DLD1 (cell line): Measurements from ENCODE around the gene GLTP.
"Not testable (repeated sequence)": the region's sequence is repeated elsewhere in the genome, so short reads cannot be mapped to it uniquely, and the experiment has no call there.

Source experiments
- in situ Hi-C: cut with HindIII; loops from 2 replicates; pipeline ENCODE4 v1.10.0; 2017; ENCODE audit warnings: low sequenced_read_pairs

GLTP gene

GRCh38 chr12:109878749-109879148 is 1.6 kb downstream of the GLTP start:
- in situ Hi-C loops: no loop called here

DNA sequence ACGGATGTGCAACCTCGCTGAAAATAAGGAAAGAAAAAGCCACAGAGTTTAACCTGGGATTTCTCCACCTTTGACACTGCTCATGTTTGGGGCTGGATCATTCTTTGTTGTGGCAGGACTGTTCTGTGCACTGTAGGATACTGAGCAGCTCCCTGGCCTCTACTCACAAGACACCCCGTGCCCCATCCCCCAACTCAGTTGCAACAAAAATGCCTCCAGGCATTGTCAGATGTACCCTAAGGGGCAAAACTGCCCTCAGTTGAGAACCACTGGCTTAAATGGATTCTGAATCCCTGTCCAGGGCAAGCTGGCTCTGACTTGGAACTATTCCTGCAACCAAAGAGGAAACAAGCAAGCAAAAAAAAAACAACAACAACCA is 2.1 kb downstream of the GLTP start:
- in situ Hi-C loops: no loop called here

- in situ Hi-C loops: no loop called here
Measured at GRCh38 chr12:109877504-109878246, 2.7 kb downstream of the GLTP start.

GRCh38 chr12:109876406-109876805 is 3.9 kb downstream of the GLTP start:
- in situ Hi-C loops: no loop called here

DNA sequence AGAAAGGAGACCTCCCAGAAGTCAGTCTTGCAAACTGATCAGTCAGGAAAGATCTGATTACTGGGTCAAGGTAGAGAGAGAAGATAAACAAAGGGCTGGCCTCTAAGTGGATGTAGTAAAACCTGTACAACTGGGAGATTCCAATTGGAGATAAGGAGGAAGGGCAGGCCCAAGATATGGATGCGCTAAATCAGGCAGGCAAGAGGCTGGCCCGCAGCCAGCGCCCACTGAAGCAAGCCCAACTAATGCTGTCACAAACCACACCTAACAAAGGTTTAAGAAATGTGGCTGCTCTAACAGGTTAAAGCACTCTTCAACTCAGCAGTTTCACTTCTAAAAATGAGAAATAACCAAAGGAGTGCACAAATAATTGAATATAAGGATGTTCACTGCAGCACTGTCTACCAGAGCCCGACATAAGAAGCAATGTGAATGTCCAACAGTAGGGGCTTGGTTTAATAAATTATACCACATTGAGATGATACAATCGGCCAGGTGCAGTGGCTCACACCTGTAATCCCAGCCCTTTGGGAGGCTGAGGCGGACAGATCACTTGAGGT is 4.7 kb downstream of the GLTP start:
- in situ Hi-C loops: no loop called here

DNA sequence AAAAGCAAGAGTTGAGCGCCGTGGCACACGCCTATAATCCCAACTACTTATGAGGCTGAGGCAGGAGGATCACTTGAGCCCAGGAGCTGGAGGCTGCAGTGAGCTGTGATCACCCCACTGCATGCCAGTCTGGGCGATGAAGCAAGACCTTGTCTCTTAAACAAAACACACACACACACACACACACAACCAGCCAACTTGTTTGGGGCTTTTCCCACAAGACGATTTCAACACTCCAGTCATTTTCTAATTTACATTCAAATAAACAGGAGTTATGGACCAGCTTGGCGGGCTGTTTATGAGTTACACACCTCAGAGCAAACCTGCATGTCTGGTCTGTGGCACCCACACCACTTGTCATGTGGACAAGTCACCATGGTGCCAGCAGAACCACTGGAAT is 6.7 kb downstream of the GLTP start:
- in situ Hi-C loops: no loop called here

DNA sequence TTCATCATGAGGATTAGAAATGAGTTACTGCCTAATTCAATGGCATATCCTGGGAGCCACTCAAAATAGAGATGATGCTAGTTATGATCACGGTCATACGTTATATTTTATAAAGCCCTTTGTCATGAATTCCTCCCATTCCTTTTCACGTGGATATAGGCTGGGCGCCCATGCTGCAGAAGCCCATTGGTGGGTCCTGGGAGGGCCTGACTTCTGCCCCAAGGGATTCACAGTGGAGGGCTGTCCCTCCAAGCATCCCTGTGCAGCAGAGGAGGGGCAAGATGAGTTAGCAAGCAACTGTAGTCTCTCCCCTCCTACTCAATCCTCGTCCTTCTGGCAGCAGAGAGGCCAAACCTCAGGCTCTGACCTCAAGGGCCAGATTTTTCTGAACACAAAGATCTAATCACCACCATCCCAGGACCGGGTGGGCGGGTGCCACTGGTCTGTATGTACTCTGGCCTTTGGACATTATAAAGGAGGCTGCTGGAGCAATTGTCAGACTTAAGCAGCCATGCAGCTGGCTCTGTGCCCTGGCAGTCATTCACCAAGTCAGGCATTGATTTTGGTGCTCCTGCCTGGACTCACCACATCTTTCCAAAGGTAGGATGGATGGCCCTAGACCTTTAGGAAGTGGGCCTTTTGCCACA is 8.6 kb downstream of the GLTP start:
- in situ Hi-C loops: no loop called here

DNA sequence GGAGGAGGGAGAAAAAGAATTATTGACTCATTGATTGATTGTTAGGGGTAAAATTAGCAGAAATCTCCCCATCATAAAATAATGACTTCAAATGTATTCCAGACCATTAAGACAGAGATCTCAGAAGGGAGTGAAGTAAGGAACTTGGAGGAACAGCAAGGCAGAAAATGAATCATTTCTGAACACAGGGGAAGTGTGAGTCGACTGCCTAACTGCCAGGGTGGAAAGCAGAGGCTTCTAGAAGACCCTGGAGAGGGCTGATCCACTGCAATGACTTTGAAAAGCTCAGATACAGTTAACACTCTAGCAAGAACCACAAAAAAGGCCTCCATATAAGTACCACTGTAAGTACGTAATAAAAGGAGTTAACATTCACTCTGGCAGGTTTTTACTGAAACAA is 9.7 kb downstream of the GLTP start:
- in situ Hi-C loops: no loop called here

GRCh38 chr12:109868182-109869051 is 11.9 kb downstream of the GLTP start:
- in situ Hi-C loops: no loop called here

DNA sequence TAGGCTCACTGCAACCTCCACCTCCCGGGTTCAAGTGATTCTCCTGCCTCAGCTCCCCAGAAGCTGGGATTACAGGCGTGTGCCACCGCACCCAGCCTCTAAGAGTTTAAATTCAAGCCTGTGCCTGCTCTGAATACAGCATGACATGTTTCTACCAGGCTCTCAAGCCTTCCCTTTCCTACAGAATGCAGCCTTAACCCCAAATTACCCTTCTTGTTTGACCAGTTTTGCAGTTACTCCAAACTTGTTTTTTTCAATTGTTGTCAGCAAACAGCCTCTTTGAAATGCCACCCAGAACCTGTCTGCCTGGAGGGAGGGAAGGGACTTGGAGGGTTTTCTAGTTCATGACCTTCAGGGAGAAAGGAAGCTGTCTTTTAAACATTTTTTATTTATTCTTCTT is 15.4 kb downstream of the GLTP start:
- in situ Hi-C loops: no loop called here

GRCh38 chr12:109863847-109864712 is 16.3 kb downstream of the GLTP start:
- in situ Hi-C loops: no loop called here

GRCh38 chr12:109862491-109862890 is 17.9 kb downstream of the GLTP start:
- in situ Hi-C loops: not testable (repeated sequence)

GRCh38 chr12:109861689-109862314 is 18.5 kb downstream of the GLTP start:
- in situ Hi-C loops: no loop called here

GRCh38 chr12:109860977-109861376 is 19.4 kb downstream of the GLTP start:
- in situ Hi-C loops: no loop called here

GRCh38 chr12:109858764-109859163 is 21.6 kb downstream of the GLTP start:
- in situ Hi-C loops: no loop called here

- in situ Hi-C loops: no loop called here
Measured at GRCh38 chr12:109857715-109858114, 22.6 kb downstream of the GLTP start.

GRCh38 chr12:109855377-109855776 is 25.0 kb downstream of the GLTP start:
- in situ Hi-C loops: no loop called here

- in situ Hi-C loops: not testable (repeated sequence)
Measured at GRCh38 chr12:109850518-109850917, 29.8 kb downstream of the GLTP start.

DNA sequence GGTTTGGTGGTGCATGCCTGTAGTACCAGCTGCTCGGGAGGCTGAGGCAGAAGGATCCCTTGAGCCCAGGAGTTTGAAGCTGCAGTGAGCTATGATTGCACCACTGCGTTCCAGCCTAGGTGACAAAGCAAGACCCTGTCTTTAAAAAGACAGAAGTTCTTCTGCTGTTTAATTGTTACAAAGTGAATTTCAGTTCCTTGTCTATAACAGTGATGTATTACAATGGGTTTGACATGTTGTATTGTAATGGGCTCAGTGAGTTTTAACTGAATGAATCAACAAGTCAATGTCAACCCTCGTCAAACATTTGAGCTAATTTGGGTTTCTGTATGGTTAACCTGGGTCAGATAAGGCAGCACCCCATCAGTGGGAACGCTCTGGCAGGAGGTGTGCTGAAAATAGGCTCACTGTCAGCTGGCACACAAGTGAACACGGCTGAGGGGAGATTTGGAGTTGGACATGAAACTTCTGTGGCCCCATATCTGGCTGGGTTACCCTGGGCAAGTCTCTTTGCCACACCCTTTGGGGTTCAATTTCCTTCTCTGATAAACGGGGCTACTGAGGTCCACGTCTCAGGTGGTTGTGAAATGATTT is 33.1 kb downstream of the GLTP start:
- in situ Hi-C loops: no loop called here

DNA sequence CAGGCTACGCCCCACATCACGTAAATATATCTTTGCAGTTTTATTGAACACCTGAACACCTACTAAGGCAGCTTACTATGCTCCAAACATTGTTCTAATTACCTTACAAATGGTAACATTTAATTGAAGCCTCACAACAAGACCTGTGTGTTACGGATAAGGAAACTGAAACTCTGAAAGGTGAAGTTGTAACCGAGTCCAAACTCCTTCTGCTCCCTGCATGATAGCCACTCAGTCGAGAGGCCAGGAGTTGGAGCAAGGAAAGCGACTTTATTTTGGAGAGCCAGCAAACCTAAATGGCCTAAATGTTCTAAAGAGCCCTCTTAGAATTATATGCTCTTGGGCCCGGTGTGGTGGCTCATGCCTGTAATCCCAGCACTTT is 34.5 kb downstream of the GLTP start:
- in situ Hi-C loops: no loop called here
